ENCODE measurements around the gene KRTAP5-2.

GRCh38 chr11:1581976-1582375, 16.1 kb downstream of the KRTAP5-2 start:
- no peak for TF ChIP-seq CTCF (IDR thresholded peaks at IDR 0.05; ENCODE audit: borderline replicate concordance, extremely low read depth, low read length, poor library complexity, severe bottlenecking)
- no peak for TF ChIP-seq EZH2 (IDR thresholded peaks at IDR 0.05; ENCODE audit: borderline replicate concordance, low read depth, low read length, severe bottlenecking)

Data from DND-41 (cell line).